SJSA1 (cell line): ENCODE measurements around the gene FZD7. TPM values are rescaled to one million over a fixed set of nuclear protein-coding genes. Genes with fewer than 3 reads are reported as not detected.

Experiments
- DNase-seq, 2 experiments: peaks; one replicate each; pipeline ENCODE4 v3.0.0-alpha.2; 2015 to 2020; ENCODE audit warnings: low spot score in 2 of 2, low read depth in 1 of 2
- H3K27ac ChIP-seq: fragments of 250-450 bp; sonication (Bioruptor Pico); 2 replicates; pipeline ENCODE4 v1.5.1; 2020; ENCODE audit warnings: mild to moderate bottlenecking, moderate library complexity
- H3K27me3 ChIP-seq: fragments of 250-450 bp; sonication (Bioruptor Pico); replicated peaks from 2 replicates; pipeline ENCODE4 v1.5.1; 2020; ENCODE audit warnings: mild to moderate bottlenecking, moderate library complexity
- H3K36me3 ChIP-seq: fragments of 250-450 bp; sonication (Bioruptor Pico); 2 replicates; pipeline ENCODE4 v1.5.1; 2020; ENCODE audit warnings: mild to moderate bottlenecking
- H3K4me1 ChIP-seq: fragments of 250-450 bp; sonication (Bioruptor Pico); replicated peaks from 2 replicates; pipeline ENCODE4 v1.6.1; 2021; ENCODE audit warnings: mild to moderate bottlenecking
- H3K4me3 ChIP-seq: fragments of 250-450 bp; sonication (Bioruptor Pico); 2 replicates; pipeline ENCODE4 v1.5.1; 2020; ENCODE audit warnings: mild to moderate bottlenecking
- H3K9me3 ChIP-seq: fragments of 250-450 bp; sonication (Bioruptor Pico); replicated peaks from 2 replicates; pipeline ENCODE4 v1.5.1; 2020; ENCODE audit warnings: mild to moderate bottlenecking
- total RNA-seq: library from RNA; depleted of rRNA; stranded (reverse); fragments of >200 nt; shearing (Covaris generic); gene quantifications from 2 replicates; pipeline ENCODE4 v1.2.3, GENCODE V29; 2014

The FZD7 gene
- total RNA-seq, 1 experiment from 2014 or later: 90.7 TPM

DNA sequence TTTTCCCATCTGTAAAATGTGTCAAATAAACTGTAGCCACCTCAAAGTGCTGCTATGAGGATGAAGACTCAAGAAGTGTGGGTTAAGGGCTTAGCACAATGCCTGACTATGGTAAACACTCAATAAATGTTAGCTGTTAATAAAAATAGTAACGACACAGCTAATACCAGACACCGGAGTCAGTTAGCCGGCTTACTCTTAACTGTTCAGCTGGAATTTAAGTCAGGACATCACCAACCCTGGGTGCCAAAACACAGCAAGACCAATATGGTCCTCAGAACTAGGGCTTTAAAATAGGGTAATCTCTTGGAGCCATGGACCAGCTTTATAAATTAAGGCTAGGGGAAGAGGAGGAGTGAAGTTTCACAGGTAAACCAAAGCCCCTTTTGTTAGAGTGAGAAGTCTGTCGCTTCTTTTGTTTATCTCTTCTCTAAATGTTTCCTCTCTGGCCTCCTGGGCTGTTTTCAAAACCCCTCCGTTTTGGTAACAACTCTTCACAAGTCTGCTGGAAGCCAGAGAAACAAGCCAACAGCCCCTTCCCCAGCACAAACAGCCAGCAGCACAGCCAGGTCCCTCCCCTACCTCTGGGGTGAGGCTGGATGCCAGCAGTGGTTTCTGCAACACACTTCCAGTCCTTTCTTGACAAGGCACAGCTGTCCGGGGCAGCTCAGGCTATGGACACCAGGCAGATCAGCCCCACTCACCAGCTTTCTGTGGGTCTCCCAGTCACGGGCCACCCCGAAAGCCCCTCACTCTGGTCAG is 13.8 kb upstream of the FZD7 start:
- no peak for DNase-seq
- no peak overlapping the region for H3K27ac ChIP-seq

DNA sequence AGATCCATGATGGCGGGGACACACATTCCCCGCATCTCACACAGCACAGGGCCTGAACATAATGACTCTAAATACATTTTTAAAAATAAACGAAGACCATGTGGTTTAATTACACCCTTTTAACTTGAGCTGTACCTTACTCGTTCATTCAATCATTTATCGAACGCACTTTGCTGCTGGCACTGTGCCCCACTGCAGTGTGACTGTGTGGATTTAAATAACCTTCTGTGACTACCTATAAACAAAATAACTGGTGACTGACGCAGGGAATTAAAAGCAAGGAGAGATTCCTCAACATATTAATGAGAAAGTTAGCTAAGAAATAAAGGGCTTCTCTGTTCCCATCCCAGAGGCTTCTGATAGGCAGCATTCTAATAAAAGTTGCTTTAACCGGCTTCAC is 10.9 kb upstream of the FZD7 start:
- no peaks in the 10 kb centered on the region for H3K36me3 ChIP-seq
- DNase-seq: no peak
- H3K4me3 ChIP-seq: no peak overlapping the region
- H3K27me3 ChIP-seq: no peaks in the 10 kb centered on the region
- H3K9me3 ChIP-seq: no peaks in the 10 kb centered on the region
- H3K4me1 ChIP-seq: no peaks in the 10 kb centered on the region
- H3K27ac ChIP-seq: no peak overlapping the region

More for the DNA sequence above, 13.8 kb upstream of the FZD7 start:
- no peaks in the 10 kb centered on the region for H3K36me3 ChIP-seq
- no peaks in the 10 kb centered on the region for H3K27me3 ChIP-seq
- H3K9me3 ChIP-seq: no peaks in the 10 kb centered on the region
- H3K4me1 ChIP-seq: no peaks in the 10 kb centered on the region
- H3K4me3 ChIP-seq: no peak overlapping the region

DNA sequence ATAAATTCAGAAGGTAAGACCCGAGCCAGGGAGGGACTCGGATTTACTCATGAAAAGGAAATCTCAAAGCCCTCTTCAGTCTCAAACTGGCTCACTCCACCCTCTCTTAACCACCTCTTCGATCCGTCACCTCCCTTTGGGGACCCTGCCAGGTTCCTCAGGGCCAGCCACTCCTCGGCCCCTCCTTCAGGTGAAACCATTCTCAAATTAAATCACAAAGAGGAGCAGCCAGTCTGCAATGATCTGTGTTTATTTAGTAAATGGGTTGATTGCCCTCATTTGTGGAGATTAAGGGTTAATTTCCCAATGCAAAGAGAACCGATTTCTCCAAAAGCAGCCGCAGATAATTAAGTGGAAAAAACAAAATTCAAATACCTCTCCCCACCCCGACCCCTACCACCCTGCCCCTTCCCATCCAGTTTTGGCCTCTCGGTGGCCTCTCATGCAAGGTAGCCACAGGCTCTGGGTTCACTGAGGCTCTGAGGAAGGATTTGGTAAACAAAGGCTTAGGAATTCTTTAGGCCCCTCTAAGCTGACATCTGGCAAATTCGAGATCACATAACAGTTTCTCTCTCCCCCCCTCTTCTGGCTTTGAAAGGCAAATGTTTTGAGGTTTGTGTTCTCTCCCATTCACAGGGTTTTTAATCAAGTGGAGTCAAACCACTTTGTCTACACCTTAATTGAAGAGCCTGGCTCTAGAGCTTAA is 10.3 kb upstream of the FZD7 start:
- H3K4me3 ChIP-seq: no peak overlapping the region
- H3K27ac ChIP-seq: no peak overlapping the region
- H3K27me3 ChIP-seq: no peaks in the 10 kb centered on the region
- no peaks in the 10 kb centered on the region for H3K36me3 ChIP-seq
- no peaks in the 10 kb centered on the region for H3K9me3 ChIP-seq
- DNase-seq: no peak
- H3K4me1 ChIP-seq: no peaks in the 10 kb centered on the region

DNA sequence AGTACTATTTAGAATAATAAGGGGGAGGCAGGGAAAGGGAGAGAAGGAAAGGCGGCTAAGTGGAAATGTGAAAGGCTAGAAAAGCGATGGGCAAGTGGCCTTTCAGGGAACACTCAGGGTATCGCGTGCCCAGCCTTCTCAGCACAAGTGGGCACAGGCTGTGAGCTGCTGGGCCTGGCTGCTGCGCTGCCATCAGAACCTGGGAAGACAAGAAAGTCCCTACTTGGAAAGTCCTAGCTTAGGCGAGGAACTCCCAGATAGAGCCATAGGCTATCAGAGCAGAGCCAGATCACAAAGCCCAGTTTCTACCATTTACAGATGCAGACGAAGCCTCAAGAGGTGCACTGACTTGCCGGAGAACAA is 9.8 kb upstream of the FZD7 start:
- no peaks in the 10 kb centered on the region for H3K36me3 ChIP-seq
- no peaks in the 10 kb centered on the region for H3K4me1 ChIP-seq
- H3K27me3 ChIP-seq: no peaks in the 10 kb centered on the region
- no peak overlapping the region for H3K27ac ChIP-seq
- H3K9me3 ChIP-seq: no peaks in the 10 kb centered on the region
- no peak for DNase-seq
- H3K4me3 ChIP-seq: no peak overlapping the region

DNA sequence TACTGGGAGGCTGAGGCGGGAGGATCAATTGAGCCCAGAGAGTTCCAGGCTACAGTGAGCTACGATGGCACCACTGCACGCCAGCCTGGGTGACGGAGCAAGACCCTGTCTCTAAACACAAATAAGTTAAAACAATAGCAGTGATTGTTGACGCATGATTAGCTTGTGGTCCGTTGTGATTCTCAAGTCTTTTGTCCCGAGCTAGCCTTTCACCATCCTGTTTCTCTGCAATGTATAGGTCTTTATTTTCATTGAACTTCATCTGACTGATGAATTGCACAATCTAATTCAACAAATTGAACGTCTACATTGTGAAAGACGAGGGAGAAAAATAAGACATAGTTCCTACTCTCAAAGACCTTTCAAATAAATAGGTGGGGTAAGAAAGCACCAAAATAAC is 8.8 kb upstream of the FZD7 start:
- Histone ChIP-seq H3K36me3 (no peaks in the 10 kb centered on the region), H3K4me1 (no peaks in the 10 kb centered on the region), H3K27me3 (no peaks in the 10 kb centered on the region), H3K4me3 (no peak overlapping the region), H3K27ac (no peak overlapping the region), H3K9me3 (no peaks in the 10 kb centered on the region)
- no peak for DNase-seq

DNA sequence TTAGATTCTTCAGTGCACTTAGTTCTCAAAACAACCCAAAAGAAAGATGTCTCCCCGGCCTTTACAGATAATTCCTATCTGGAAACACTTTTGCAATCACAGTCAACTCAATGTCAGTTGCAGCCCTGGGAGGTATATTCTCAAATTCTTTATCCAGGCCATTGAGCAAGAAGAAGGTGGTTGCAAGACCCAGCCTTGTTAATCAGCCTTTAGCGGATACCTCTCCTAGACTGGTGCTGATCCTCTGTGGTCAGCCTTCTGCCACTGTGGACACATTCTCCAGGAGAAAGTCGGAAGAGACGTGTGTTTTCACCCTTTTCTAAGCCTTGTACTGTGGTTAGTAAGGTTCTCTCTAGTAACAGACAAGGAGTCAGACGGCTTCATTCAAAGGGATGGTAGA is 7.8 kb upstream of the FZD7 start:
- no peak for DNase-seq
- Histone ChIP-seq H3K36me3 (no peaks in the 10 kb centered on the region), H3K27ac (no peak overlapping the region), H3K9me3 (no peaks in the 10 kb centered on the region), H3K4me3 (no peak overlapping the region), H3K4me1 (peaks cover 6% of the 10 kb centered on the region; the same call in 1 of the 2 replicates), H3K27me3 (no peaks in the 10 kb centered on the region)

DNA sequence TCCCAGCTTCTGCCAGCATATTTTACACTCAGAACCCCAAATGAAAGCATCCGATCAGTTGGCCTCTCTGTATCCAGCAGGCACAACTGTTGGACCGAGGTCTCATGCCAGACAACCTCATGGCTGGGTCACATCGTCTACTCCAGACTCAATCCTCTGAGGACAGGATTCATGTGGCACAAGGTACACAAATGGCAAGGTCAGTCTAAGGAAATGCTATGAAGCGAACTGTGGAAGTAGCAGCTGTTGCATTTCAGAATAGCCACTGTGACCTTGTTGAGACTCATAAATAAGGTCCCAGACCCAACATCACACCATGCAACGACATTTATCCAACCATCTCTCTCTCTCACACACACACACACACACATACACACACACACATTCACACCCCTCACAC is 7.1 kb upstream of the FZD7 start:
- Histone ChIP-seq H3K27ac (no peak overlapping the region), H3K27me3 (no peaks in the 10 kb centered on the region)
- DNase-seq: no peak

DNA sequence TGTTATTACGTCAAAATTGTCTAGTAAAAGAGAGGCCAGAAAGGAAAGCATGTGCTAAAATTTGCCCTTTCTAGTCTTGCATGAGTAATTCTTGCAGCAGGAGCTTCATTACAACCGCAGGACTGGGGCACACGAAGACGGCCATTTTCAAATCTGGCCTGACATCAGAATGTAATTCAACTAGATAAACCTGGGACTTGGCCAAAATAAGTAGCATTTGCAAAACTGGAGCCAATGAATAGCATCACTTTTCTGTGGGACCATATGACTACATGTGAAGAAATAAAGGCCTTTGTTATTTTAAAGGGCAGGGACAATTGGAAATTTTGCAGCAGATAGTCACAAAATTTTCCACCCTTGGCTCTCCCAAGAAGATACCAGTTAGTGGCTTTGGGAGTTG is 3.0 kb upstream of the FZD7 start:
- Histone ChIP-seq H3K27me3 (no peaks in the 10 kb centered on the region), H3K27ac (no peak overlapping the region), H3K4me3 (no peak overlapping the region), H3K4me1 (peaks cover 28% of the 10 kb centered on the region), H3K36me3 (peaks cover 20% of the 10 kb centered on the region), H3K9me3 (no peaks in the 10 kb centered on the region; the same call in 1 of the 2 replicates)
- no peak for DNase-seq

More for the DNA sequence above, 7.1 kb upstream of the FZD7 start:
- Histone ChIP-seq H3K4me3 (no peak overlapping the region), H3K4me1 (peaks cover 11% of the 10 kb centered on the region), H3K9me3 (no peaks in the 10 kb centered on the region), H3K36me3 (no peaks in the 10 kb centered on the region)

DNA sequence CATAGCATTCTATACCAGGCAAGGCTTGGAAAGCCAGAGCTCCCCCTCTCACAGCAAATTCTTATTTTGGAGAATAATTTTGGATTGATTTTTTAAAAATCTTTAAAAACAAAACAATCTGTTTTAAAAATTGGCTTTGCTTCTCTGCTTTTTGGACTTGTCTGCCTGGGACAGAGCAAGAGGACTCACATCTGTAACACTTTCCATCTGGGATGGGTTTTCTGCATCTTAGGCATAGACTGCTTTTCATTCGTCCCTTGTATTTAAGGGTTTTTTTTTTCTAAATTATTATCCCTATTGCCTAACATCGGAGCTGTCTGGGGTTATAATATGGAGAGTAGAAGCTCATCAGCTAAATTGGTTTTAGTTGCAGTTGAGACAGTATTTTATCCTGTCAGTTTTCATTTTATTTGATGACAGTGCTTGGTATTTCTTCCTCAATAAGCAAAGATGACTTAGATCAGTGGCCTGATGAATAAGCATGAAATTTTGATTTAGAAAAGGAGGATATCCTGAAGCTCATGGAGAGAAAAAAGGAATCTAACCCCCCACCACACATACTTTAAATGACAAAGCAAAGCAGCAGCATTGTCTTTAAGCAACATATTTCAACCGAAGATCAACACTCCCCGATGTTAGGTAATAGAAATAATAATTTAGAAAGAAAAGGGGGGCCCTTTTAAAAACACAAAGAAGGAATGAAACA is 2.3 kb upstream of the FZD7 start:
- no peak for DNase-seq
- Histone ChIP-seq H3K4me1 (peaks cover 33% of the 10 kb centered on the region), H3K4me3 (no peak overlapping the region), H3K36me3 (peaks cover 27% of the 10 kb centered on the region), H3K9me3 (no peaks in the 10 kb centered on the region; the same call in 1 of the 2 replicates), H3K27ac (peak overlapping the region; percentile 81; the same call in 1 of the 2 replicates), H3K27me3 (no peaks in the 10 kb centered on the region)

DNA sequence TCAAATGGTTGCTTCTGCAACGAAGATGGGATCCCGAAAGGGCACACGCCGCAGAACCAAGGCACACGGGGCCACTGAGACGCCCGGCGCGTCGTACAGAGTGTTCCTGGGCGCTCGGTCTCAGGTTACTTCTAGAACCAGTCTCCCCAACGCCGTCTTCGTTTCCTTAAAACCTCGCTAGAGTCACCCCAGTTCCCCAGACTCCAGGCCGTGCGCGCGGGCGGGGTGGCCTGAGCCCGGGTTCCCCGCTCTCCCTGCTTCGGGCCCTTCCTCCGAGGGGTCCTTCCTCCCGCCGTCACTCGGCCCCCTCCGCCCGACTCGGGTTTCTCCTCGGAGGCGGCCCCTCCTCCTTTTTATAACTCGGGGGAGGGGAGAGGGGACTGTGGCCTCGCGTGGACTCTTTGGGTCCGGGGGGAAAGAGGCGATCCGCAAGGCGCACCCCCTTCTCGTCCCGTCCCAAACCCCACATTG is 774 bp upstream of the FZD7 start:
- DNase-seq: peak; percentile 66 to 73
- peak overlapping the region; percentile 81 for H3K27ac ChIP-seq
- H3K27me3 ChIP-seq: no peaks in the 10 kb centered on the region
- H3K4me1 ChIP-seq: peaks cover 44% of the 10 kb centered on the region
- no peaks in the 10 kb centered on the region; the same call in 1 of the 2 replicates for H3K9me3 ChIP-seq
- H3K4me3 ChIP-seq: peak overlapping the region; percentile 93
- peaks cover 40% of the 10 kb centered on the region for H3K36me3 ChIP-seq

DNA sequence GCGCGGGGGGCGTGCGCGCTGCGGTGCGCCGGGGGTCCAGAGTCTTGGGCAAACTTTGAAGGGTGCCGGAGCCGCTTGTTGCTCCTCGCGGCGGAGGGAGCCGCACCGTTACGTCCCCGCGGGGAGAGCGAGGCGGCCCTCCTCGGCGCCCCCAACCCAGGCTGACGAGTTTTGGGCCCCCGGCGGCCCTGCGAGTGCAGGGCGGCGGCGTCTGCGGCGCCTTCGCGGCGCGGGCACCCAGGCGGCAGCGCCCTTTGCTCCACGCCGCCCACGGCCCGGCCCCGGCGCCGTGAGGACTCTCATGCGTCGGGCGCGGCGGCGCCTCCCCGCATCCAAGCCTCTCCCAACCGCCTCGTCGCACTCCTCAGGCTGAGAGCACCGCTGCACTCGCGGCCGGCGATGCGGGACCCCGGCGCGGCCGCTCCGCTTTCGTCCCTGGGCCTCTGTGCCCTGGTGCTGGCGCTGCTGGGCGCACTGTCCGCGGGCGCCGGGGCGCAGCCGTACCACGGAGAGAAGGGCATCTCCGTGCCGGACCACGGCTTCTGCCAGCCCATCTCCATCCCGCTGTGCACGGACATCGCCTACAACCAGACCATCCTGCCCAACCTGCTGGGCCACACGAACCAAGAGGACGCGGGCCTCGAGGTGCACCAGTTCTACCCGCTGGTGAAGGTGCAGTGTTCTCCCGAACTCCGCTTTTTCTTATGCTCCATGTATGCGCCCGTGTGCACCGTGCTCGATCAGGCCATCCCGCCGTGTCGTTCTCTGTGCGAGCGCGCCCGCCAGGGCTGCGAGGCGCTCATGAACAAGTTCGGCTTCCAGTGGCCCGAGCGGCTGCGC is 814 bp downstream of the FZD7 start:
- DNase-seq: peak in 1 of 2 experiments; percentile 60

DNA sequence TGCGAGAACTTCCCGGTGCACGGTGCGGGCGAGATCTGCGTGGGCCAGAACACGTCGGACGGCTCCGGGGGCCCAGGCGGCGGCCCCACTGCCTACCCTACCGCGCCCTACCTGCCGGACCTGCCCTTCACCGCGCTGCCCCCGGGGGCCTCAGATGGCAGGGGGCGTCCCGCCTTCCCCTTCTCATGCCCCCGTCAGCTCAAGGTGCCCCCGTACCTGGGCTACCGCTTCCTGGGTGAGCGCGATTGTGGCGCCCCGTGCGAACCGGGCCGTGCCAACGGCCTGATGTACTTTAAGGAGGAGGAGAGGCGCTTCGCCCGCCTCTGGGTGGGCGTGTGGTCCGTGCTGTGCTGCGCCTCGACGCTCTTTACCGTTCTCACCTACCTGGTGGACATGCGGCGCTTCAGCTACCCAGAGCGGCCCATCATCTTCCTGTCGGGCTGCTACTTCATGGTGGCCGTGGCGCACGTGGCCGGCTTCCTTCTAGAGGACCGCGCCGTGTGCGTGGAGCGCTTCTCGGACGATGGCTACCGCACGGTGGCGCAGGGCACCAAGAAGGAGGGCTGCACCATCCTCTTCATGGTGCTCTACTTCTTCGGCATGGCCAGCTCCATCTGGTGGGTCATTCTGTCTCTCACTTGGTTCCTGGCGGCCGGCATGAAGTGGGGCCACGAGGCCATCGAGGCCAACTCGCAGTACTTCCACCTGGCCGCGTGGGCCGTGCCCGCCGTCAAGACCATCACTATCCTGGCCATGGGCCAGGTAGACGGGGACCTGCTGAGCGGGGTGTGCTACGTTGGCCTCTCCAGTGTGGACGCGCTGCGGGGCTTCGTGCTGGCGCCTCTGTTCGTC is 1.7 kb downstream of the FZD7 start:
- H3K27ac ChIP-seq: no peak overlapping the region
- H3K27me3 ChIP-seq: no peaks in the 10 kb centered on the region
- peak in 1 of 2 experiments; percentile 31 for DNase-seq
- H3K4me1 ChIP-seq: peaks cover 67% of the 10 kb centered on the region
- H3K36me3 ChIP-seq: peaks cover 48% of the 10 kb centered on the region
- H3K4me3 ChIP-seq: peak overlapping the region; percentile 93
- H3K9me3 ChIP-seq: no peaks in the 10 kb centered on the region; the same call in 1 of the 2 replicates

More for the DNA sequence above, 814 bp downstream of the FZD7 start:
- H3K4me1 ChIP-seq: peaks cover 59% of the 10 kb centered on the region
- H3K27ac ChIP-seq: peak overlapping the region; percentile 79
- no peaks in the 10 kb centered on the region for H3K27me3 ChIP-seq
- H3K36me3 ChIP-seq: peaks cover 48% of the 10 kb centered on the region
- H3K4me3 ChIP-seq: peak overlapping the region; percentile 93
- H3K9me3 ChIP-seq: no peaks in the 10 kb centered on the region; the same call in 1 of the 2 replicates
